HepG2 (cell line): ENCODE measurements around the gene RNU7-1. TPM values are rescaled to one million over a fixed set of nuclear protein-coding genes. Genes with fewer than 3 reads are reported as not detected.

ENCODE experiments used
- AGO2 ChIP-seq: fragments of 200-400 bp; formaldehyde crosslinking; optimal IDR thresholded peaks from 2 replicates; pipeline ENCODE3; 2017; ENCODE audit warnings: mild to moderate bottlenecking, low read depth, low read length, moderate library complexity
- ARNTL ChIP-seq: sonication (generic); formaldehyde crosslinking; IDR thresholded peaks from 2 replicates; pipeline ENCODE4 v1.4.0; 2020; ENCODE audit warnings: mild to moderate bottlenecking, missing genetic modification reagents
- ELF4 ChIP-seq: sonication (generic); formaldehyde crosslinking; IDR thresholded peaks from 2 replicates; pipeline ENCODE4 v1.5.0; 2020; ENCODE audit warnings: missing genetic modification reagents, mild to moderate bottlenecking, moderate library complexity, borderline replicate concordance
- PRDM10 ChIP-seq: sonication (generic); formaldehyde crosslinking; IDR thresholded peaks from 2 replicates; pipeline ENCODE4 v1.4.0; 2020; ENCODE audit warnings: low read depth, missing genetic modification reagents
- STAT6 ChIP-seq: sonication (generic); formaldehyde crosslinking; IDR thresholded peaks from 2 replicates; pipeline ENCODE4 v1.4.0; 2020; ENCODE audit warnings: missing genetic modification reagents, mild to moderate bottlenecking, borderline replicate concordance
- TFDP2 ChIP-seq: sonication (generic); formaldehyde crosslinking; IDR thresholded peaks from 2 replicates; pipeline ENCODE4 v1.4.0; 2020; ENCODE audit warnings: missing genetic modification reagents
- USF2 ChIP-seq, 2 experiments: sonication (generic) in 1 of 2; formaldehyde crosslinking in 1 of 2; IDR thresholded peaks; 2 replicates each; pipeline versions ENCODE4 v1.5.1 to v1.6.1; 2011 to 2020; ENCODE audit warnings: borderline replicate concordance in 1 of 2, low read depth in 1 of 2, low read length in 1 of 2, mild to moderate bottlenecking in 1 of 2, missing genetic modification reagents in 1 of 2, moderate library complexity in 1 of 2
- YEATS4 ChIP-seq: sonication (generic); formaldehyde crosslinking; IDR thresholded peaks from 2 replicates; pipeline ENCODE4 v1.4.0; 2020; ENCODE audit warnings: missing genetic modification reagents, borderline replicate concordance
- ZBTB38 ChIP-seq: sonication (generic); formaldehyde crosslinking; IDR thresholded peaks from 2 replicates; pipeline ENCODE4 v1.5.1; 2020; ENCODE audit warnings: mild to moderate bottlenecking, missing genetic modification reagents
- ZC3H13 ChIP-seq: sonication (generic); formaldehyde crosslinking; IDR thresholded peaks from 2 replicates; pipeline ENCODE4 v1.8.1; 2023; ENCODE audit warnings: mild to moderate bottlenecking, missing genetic modification reagents, moderate library complexity
- ZFY ChIP-seq: sonication (generic); formaldehyde crosslinking; IDR thresholded peaks from 2 replicates; pipeline ENCODE4 v1.4.0; 2020; ENCODE audit warnings: missing genetic modification reagents
- ZNF496 ChIP-seq: sonication (generic); formaldehyde crosslinking; IDR thresholded peaks from 2 replicates; pipeline ENCODE4 v1.8.1; 2023; ENCODE audit warnings: mild to moderate bottlenecking, moderate library complexity, missing genetic modification reagents; ENCODE audit not compliant: insufficient replicate concordance
- ZNF570 ChIP-seq: sonication (generic); formaldehyde crosslinking; IDR thresholded peaks from 2 replicates; pipeline ENCODE4 v1.4.0; 2020; ENCODE audit warnings: mild to moderate bottlenecking, missing genetic modification reagents, borderline replicate concordance
- ZNF777 ChIP-seq: sonication (generic); formaldehyde crosslinking; IDR thresholded peaks from 2 replicates; pipeline ENCODE4 v1.4.0; 2020; ENCODE audit warnings: missing genetic modification reagents
- ZNF788 ChIP-seq: sonication (generic); formaldehyde crosslinking; IDR thresholded peaks from 2 replicates; pipeline ENCODE4 v1.5.0; 2020; ENCODE audit warnings: mild to moderate bottlenecking, missing genetic modification reagents, borderline replicate concordance
- ZNF790 ChIP-seq: sonication (generic); formaldehyde crosslinking; IDR thresholded peaks from 2 replicates; pipeline ENCODE4 v1.8.0; 2022; ENCODE audit warnings: missing genetic modification reagents, mild to moderate bottlenecking, borderline replicate concordance
- ZNF816 ChIP-seq: sonication (generic); formaldehyde crosslinking; IDR thresholded peaks from 2 replicates; pipeline ENCODE4 v1.8.0; 2022; ENCODE audit warnings: missing genetic modification reagents, mild to moderate bottlenecking, borderline replicate concordance
- polyA plus RNA-seq, 8 experiments: library from polyadenylated mRNA; depleted of rRNA in 3 of 8; stranded (reverse) in 7 of 8; unstranded in 1 of 8; fragments of >200 nt; fragmentation: Illumina TruSeq in 4 of 8; extraction: Trizol in 4 of 8; gene quantifications; 2 replicates each; pipeline versions ENCODE4 v1.2.1 to v1.2.3, GENCODE V29; 2011 to 2016; ENCODE audit warnings: low read depth in 4 of 8, missing spikeins in 1 of 8, mixed read lengths in 1 of 8; ENCODE audit not compliant: insufficient read depth in 1 of 8
- total RNA-seq, 5 experiments: library from RNA; depleted of rRNA; stranded (reverse); fragments of >200 nt; fragmentation: Illumina TruSeq; extraction: Trizol; gene quantifications; 2 replicates each; pipeline ENCODE4 v1.2.3, GENCODE V29; 2016; ENCODE audit warnings: low read depth in 1 of 5

The RNU7-1 gene
- total and polyA plus RNA-seq, 2 of the 13 experiments (the other 11 are each of a cell fraction or from before 2014, with no cell fraction given): not detected

GRCh38 chr12:6914246-6914946 lies 29.2 kb upstream of the RNU7-1 start, which contains the start of gene ENO2 (continued):
- no peak for TF ChIP-seq ZNF570 (CRISPR knock-in tag)
- peak; percentile 78 for TF ChIP-seq ZFY
- TF ChIP-seq ZNF790: no peak
- 0 out of 2 replicates have a peak, but pooled peaks have one; percentile 8 for TF ChIP-seq ZBTB38 (CRISPR knock-in tag)
- TF ChIP-seq ZNF788: peak; percentile 63; the same call in 1 of the 2 replicates
- peak; percentile 58 for TF ChIP-seq AGO2
- peak; percentile 29 for TF ChIP-seq ARNTL (CRISPR knock-in tag)
- 0 out of 2 replicates have a peak, but pooled peaks have one; percentile 24 for TF ChIP-seq STAT6 (CRISPR knock-in tag)
- TF ChIP-seq YEATS4 (CRISPR knock-in tag): 0 out of 2 replicates have a peak, but pooled peaks have one; percentile 48
- no peak for TF ChIP-seq USF2 (IDR thresholded peaks at IDR 0.05; ENCODE audit: low read depth, low read length)
- peak; percentile 68 for TF ChIP-seq USF2 (CRISPR knock-in tag; IDR thresholded peaks at IDR 0.05; ENCODE audit: borderline replicate concordance)
- 0 out of 2 replicates have a peak, but pooled peaks have one; percentile 63 for TF ChIP-seq ZNF816
- TF ChIP-seq PRDM10 (CRISPR knock-in tag): 0 out of 2 replicates have a peak, but pooled peaks have one; percentile 11
- peak; percentile 47; the same call in 1 of the 2 replicates for TF ChIP-seq TFDP2
- TF ChIP-seq ZC3H13 (CRISPR knock-in tag): 0 out of 2 replicates have a peak, but pooled peaks have one; percentile 14
- TF ChIP-seq ELF4: no peak
- peak; percentile 81 for TF ChIP-seq ZNF777 (CRISPR knock-in tag)
- no peak for TF ChIP-seq ZNF496 (CRISPR knock-in tag)
